ENCODE data around the gene UBE2G1.

GRCh38 chr17:4387137-4387536, 20.7 kb upstream of the UBE2G1 start:
- no peak for TF ChIP-seq CTCF (IDR thresholded peaks at IDR 0.05)
- TF ChIP-seq POLR2A (IDR thresholded peaks at IDR 0.05), result no peak
